ENCODE measurements around the gene CXCR5.

CXCR5 gene

GRCh38 chr11:118947091-118947490 lies 63.4 kb downstream of the CXCR5 start:
- POLR2A ChIA-PET: no interaction called here
- CTCF ChIA-PET: interaction anchor here (0.6 to 1.9 kb wide), 2 partner anchors 10 to 11 kb away, joined by 3 to 8 read pairs; no protein-coding TSS in a partner anchor
- Histone ChIP-seq H3K9me3 (ENCODE audit: control insufficient read depth, insufficient read depth, low read depth, low read length) (no peaks in the 10 kb centered on the region), H3K4me1 (ENCODE audit: control insufficient read depth, insufficient read depth, low read length) (no peaks in the 10 kb centered on the region), H3K36me3 (ENCODE audit: control insufficient read depth in 2 of 2, insufficient read depth in 1 of 2, low read length in 2 of 2) (no peaks in the 10 kb centered on the region), H3K27ac (ENCODE audit: extremely low read depth, low read depth, low read length) (no peak overlapping the region), H3K4me3 (ENCODE audit: low read depth, low read length) (no peak overlapping the region)
- TF ChIP-seq ZFP41 (tag by site-specific recombination; IDR thresholded peaks at IDR 0.05; ENCODE audit: borderline replicate concordance) (no peak), KLF16 (tag by site-specific recombination; IDR thresholded peaks at IDR 0.05) (no peak), ZNF394 (tag by site-specific recombination; IDR thresholded peaks at IDR 0.05; ENCODE audit: borderline replicate concordance) (no peak), ZNF24 (tag by site-specific recombination; IDR thresholded peaks at IDR 0.05) (no peak), ZNF837 (tag by site-specific recombination; IDR thresholded peaks at IDR 0.05) (no peak), ZNF645 (tag by site-specific recombination; IDR thresholded peaks at IDR 0.05) (no peak), REST (tag by site-specific recombination; IDR thresholded peaks at IDR 0.05) (no peak), ZNF19 (tag by site-specific recombination; IDR thresholded peaks at IDR 0.05; ENCODE audit: low read depth) (no peak), RBAK (tag by site-specific recombination; IDR thresholded peaks at IDR 0.05) (no peak), ZNF423 (tag by site-specific recombination; IDR thresholded peaks at IDR 0.05) (no peak)
